GM18498 (cell line): ENCODE data around the gene TIMP2.
"Not testable (repeated sequence)": the region's sequence is repeated elsewhere in the genome, so short reads cannot be mapped to it uniquely, and the experiment has no call there.

Source experiments
- ATAC-seq: cut with Tn5 transposase; IDR thresholded peaks from one replicate; pipeline ENCODE4 v1.9.1; 2021; ENCODE audit warnings: mild to moderate bottlenecking, moderate library complexity; ENCODE audit not compliant: unreplicated experiment

The TIMP2 gene

DNA sequence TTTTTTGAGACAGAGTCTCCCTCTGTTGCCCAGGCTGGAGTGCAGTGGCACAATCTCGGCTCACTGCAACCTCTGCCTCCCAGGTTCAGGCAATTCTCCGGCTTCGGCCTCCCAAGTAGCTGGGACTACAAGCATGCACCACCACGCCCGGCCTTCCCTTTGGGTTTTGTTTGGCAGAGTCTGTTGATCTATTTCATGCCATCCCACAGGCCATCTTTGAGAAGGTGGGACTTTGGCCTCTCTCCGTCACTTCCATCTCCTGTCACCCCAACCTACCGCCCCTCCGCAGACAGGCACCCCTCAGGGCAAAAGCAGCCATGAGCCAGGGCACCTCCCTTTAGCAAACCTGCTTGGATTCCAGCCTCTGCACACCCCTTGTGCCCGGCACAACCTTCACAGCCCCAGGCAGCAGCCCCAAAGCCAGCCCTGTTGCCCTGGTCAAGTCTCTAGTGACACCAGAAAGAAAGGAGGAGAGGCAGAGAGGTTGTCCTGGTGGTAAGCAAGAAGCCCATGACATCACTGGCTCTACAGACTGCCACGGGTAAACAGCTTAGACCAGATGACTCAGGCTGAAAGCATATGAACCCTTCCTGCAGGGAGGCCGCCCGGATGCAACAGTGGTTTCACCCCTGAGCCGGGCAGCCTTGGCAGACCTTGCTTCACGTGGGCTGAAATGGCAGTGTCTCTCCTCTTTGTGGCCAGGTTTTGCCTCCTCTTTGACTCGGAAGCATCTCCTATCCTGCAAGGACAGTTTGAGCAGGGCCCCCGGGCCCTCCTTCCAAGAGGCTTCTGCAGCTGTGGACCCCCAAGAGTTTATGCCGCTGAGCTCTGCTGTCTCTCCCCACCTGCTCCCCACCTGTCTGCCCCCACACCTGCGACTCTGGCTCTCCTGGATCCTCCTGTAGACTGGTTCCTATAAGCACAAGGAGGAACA is 8.1 kb upstream of the TIMP2 start:
- ATAC-seq: no peak

DNA sequence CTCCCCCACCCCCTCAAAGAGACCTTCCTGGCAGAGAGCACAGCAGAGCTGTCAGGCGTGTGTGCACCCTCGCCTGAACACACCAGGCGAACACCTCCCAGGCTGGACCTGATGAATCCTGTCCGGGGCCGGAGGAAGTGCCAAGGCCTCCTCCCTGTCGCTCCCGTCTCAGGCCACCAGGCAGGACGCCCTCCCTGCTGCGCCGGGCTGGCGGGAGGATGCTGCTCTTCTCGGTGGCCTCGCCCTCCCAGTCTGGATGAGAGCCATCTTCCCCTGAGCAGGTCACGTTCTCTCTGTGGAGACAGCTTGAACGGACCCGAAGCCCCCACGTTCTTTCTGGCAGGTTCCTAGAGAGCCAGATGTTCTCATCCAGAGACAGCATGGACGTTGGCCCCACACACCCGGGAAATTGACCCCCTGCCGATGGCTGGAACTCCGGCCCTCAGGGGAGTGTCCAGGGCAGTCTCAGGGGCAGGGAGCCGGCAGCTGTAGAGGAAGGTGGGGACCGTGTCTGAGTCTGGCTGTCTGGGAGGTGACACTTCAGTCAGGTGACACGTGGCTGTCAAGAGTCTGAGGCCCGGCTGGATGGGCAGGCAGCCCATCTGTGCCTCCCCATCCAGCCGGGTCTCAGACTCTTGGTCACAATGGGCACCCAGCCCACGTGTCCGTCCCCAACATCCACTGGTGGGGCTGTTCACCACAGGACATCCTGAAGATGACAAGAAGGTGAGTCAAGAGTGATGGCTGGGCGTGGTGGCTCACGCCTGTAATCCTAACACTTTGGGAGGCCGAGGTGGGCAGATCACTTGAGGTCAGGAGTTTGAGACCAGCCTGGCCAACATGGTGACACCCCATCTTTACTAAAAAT is 5.0 kb upstream of the TIMP2 start:
- ATAC-seq: no peak

DNA sequence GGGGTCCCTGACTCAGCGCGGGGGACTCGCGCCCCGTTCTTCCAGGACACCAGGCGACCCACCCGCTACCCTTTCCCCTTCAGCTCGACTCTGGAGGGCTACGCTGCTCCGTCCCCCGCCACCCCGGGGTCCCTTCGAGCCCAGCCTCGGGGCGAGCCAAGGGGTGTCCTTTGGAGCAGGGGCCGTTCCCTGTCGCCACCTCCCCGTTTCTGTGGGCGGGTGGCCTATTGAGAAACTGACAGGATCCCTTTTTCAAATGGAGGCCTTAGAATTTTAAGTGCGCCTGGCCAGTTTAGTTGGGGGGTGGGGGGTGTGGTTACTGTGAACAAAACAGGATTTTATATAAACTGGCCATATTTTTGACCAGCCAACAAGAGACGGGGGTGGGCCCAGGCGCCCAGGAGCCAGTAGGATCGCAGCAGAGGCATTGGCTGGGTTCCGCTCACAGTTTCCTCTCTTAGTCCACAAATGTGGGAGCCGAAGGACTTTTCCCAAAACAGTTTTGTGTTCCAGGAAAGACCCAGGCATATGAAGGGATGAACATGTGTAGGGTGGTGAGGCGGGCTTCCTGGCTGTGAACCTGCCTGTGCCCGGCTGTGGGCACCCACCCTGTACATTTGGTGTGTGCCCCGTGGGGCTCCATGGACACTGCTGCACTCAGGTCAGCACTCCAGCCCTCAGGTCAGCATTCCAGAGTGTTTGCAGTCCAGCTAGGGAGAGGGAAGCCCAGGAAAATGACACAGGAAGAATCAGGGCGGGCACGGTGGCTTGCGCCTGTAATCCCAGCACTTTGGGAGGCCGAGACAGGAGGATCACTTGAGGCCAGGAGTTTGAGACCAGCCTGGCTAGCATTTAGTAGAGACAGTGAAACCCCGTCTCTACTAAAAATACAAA is 722 bp upstream of the TIMP2 start:
- ATAC-seq: no peak

DNA sequence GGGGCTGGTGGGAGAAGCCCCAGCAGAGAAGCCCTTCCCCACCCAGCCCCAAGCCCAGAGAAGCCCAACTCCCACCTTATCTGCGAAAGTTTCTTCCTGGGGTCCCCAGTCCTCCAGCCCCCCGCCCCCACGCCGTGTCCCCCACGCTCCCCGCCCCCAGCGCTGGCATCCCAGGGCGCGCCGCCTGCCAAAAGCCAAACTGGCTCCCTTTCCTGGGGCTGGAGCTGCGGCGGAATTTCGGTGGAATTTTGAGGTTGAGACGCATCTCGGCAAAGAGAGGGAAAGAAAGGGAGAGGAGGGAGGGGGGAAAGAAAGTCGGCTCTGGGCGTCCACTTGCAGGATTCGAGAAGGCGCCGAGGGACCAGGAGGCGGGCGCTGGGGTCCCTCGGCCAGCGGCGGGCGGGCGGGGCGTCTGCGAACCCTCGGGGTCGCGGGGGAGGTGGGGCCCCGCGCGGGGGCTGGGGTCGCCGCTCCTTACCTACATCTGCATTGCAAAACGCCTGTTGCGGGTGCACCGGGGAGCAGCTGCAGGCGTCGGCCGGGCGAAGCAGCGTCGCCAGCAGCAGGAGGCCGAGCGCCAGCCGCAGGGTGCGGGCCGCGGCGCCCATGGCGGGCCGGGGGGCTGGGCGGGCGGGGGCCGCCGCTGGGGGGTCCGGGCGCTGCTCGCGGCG is 571 bp downstream of the TIMP2 start:
- no peak for ATAC-seq

DNA sequence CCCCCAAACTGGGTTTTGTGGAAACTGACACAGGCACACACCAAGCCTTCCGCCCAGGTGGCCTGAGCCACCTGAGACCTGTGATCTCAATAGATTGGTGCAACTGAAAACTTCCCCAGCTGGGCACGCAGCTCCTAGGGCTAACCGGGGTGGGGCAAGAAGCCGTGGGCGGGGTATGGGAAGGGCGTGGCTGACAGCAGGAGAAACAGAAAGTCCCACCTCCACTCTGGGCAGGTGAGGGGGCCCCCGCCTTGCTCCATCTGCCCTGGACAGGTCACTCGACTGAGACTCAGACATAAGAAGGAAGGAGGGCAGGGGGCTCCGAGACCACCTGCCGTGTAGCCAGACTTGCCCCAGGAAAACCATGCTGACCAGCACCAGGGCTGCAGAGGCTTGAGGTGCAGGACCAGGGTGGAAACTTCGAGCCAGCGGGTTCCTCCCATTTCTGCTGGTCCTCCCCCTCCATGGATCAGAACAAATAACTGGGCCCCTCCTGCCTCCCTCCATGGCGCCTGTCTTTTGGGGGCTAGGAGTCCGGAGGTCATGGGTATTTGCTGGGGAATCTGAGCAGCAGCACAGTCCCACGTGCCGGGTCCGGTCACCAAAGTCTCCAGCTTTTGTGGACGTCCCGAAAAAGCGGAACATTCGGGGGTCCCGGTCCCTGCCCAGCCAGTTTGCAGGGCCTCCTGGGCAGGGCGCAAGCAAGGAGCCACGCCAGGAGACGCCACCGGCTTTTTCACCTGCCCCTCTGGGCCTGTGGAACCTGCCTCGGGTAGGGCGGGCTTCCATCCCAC is 1.3 kb downstream of the TIMP2 start:
- ATAC-seq: no peak

DNA sequence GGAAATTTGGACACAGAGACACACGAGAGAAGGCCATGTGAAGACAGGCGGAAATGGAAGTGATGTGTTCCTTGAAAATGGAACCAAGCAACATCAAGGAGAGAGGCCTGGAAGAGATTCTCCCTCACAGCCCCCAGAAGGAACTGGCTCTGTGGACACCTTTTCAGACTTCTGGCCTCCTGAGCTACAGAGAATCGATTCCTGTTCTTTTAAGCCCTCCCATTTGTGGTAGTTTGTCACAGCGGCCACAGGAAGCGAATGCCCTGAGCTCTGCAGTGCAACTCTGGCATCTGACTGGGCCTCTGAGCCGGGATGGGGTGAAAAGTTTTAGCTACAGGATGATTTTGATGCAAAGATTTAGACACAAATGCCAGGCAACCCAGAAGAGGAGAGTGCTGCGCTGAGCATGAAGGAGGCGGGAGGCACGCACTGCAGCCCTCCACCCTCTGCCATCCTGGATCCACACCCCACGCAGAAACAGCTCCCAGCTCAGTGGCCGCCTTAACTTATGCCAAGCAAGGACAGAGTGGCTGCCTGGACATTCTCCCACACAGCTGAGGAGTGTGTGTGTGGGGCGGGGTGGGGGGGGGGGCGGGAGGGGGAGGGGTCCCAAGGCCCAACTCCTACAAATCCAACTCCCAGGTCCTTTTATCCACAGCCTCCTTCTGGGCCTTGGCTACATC is 2.2 kb downstream of the TIMP2 start:
- ATAC-seq: no peak

DNA sequence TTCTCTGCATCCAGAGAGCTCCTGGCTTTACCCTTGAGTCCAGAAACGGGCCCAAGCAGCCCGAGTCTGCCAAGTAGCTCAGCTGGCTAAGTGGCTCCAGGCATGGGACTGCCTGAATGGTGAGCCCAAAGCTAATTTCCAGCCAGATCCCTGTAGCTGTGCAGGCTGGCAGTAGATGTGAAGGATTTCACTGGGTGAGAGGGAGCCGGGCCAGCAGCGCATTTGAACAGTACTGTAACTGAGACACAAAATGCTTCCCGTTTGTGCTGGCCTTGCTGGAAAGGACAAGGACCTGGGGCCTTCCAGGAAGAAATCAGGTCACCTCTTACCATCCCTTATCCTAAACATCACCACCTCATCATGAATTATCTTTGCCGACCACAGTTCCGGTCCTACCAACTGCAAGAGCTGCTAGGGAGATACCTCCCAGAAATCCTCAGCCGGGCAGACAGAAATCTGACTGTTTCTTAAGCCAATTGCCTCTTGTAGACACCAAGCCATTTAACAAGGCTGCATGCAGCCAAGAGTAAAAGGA is 3.7 kb downstream of the TIMP2 start:
- ATAC-seq: no peak

DNA sequence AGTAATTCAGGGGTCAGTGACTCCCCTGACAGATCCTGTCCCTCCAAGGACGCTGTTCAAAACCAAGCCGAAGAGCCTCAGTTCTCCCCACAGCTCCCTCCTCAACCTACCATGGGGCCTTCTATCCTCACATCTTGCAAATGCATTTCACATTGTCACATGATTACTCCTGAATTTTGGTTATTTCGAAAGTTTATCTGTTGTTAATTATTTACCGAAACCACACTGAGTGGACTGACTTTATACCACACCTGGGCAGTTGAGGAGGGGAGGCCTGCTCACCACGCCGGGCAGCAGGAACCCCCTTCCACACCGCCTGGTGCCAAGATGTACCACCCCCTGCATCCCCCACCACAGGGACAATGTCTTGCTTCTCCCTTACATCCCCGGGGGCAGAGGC is 4.7 kb downstream of the TIMP2 start:
- ATAC-seq: no peak

DNA sequence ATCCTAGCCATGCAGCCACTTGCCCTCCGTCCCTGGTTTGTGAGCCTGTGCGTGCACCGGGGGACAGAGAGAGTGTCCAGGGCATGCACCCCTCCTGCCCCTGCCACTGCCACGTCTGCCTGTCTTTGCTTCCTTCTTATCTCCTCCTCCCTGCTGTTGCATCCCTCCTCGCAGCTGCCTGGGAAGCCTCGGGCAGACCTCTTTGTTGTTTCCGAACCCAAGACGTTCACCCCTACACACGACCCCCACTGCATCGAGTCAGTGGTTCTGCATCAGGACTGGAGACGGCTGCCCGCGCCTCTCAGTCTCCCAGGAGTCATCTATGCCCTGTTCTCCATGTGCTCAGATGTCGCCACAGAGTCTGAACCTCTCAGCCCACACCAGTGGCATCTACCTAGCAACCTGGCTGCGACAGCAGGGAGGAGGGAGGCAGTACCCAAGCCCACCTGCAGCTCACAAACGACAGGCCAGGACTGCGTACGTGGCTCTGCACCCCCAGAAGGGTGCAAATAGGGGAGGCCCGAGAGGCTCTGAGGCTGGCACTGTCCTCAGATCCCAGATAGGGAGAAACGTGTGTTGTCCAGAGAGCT is 5.2 kb downstream of the TIMP2 start:
- ATAC-seq: no peak

DNA sequence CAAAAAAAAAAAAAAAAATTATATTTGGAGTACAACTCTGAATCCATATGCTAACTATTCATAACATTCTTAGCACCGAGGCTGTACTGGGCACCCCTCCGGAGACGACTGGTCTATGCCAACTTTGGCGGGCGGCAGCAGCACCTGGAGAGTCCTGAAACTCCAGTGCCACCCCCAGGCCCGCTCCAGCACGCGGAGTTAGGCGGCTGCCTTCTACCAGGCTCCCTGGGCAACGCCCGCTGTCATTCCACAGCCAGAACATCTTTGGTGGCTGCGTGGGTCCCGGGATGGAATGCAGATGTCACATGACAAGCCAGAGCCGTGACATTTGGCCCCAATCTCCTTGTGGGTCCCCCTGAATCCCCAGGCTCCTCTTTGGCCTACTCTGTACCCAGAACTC is 6.2 kb downstream of the TIMP2 start:
- no peak for ATAC-seq

DNA sequence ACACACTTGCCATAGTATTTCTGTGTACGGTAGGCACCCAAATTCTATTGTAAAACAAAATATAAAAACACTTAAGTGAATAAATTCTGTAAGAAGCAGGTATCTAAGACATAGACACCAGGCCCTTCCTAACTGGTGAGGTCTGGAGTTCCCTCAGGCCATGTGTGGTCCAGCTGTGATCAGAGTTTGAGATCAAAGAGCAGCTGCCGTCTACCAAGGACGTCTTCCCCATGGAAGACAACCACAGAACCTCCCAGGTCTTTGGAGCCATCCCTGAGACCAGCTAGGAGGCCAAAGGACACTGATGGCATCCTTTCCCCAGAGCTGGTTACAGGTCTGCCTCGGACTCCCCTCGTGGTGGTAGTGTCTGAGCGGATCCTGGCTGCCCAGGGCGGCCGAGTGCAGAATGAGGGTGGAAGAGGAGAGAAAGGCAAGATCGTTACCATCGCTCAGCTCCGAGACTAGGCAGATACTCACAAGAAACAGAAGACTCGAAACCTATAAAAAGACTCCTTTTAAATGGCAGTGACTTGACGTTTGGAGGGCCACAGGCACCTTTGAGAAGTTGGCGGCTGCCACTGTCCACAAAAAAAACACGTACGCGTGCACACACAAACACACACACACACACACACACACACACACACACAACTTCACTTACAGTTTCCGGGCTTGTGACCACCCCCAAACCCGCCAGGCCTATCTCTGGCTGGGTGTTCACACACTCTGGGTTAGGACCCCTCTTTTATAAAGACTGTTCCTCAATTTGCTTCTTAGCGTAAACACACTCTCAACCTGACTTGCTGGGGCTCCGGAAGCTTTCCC is 7.5 kb downstream of the TIMP2 start:
- no peak for ATAC-seq

DNA sequence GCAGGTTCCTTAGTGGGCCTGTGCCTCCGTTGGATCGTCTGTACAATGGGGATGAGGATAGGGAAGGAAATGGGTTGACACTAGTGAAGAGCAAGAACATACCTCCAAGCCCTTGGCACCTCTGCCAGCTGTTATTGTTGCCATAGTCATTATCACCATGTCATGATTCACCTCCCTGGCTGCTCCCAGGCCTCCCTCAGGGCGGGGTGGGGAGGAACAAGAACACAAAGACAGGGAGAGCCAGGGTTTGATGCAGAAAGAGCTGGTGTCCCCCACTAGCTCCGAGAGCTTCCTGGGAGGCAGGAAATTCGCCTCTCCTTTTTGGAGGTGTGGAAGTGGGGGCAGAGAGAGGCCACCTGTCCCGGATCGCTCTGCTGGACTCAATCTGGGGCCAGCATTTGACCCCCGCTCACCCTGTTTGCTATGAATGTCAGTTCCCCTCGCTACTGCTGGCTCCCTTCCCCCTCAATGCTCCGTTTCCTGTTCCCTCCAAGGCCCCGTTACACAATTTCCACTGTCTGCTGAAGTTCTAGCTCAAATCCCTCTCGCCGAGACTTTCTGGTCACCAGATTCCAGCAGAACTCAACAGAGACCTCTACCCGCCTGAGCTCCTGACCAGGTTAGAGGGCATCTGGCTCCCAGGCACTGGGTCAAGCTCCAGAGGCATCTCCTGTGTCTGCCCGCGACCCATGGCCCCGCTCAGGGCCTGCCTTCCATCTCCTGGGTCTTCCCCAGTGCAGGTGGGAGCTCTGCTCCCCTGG is 9.1 kb downstream of the TIMP2 start:
- no peak for ATAC-seq

DNA sequence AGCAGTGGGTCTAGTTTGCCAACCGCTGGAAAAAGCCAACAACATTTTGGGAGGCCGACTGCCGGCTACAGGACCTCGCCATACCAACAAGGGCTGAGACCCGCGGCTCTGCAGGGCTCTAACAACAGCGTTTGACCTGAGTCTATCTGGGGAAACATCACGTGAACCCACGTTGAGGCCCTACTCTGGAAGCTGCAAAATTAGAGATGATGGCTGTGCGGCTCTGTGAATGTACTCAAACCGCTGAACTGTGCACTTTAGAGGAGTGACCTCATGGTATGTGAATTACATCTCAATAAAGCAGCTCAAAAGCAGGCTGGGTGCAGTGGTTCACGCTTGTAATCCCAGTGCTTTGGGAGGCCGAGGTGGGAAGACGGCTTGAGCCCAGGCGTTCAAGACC is 12.1 kb downstream of the TIMP2 start:
- no peak for ATAC-seq

DNA sequence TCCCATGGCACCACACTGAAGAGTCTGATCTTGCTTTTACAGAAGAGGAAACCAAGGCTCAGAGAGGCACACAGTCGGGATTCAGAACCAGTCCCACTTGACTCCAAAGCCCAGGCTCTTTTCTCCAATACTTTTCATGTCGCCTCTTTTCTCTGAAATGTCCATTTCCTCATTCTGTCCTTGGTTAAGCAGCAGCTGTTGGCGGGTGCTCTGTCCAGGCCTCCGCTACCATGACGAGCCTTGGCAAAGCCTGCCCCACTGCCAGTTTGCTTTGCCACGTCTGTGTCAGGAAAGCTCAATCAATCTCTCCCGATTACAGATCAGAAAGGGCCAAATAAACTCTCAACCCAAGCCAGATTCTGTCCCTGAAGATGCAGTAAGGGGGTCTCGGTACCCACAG is 13.1 kb downstream of the TIMP2 start:
- no peak for ATAC-seq

DNA sequence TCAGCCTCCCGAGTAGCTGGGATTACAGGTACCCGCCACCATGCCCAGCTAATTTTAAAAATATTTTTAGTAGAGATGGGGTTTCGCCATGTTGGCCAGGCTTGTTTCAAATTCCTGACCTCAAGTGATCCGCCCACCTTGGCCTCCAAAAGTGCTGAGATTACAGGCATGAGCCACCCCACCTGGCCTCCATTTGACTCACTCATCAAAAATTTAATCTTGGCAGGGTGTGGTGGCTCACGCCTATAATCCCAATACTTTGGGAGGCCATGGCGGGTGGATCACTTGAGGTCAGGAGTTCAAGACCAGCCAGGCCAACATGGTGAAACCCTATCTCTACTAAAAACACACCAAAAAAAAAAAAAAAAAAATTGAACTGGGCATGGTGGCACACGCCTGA is 13.6 kb downstream of the TIMP2 start:
- not testable (repeated sequence) for ATAC-seq

DNA sequence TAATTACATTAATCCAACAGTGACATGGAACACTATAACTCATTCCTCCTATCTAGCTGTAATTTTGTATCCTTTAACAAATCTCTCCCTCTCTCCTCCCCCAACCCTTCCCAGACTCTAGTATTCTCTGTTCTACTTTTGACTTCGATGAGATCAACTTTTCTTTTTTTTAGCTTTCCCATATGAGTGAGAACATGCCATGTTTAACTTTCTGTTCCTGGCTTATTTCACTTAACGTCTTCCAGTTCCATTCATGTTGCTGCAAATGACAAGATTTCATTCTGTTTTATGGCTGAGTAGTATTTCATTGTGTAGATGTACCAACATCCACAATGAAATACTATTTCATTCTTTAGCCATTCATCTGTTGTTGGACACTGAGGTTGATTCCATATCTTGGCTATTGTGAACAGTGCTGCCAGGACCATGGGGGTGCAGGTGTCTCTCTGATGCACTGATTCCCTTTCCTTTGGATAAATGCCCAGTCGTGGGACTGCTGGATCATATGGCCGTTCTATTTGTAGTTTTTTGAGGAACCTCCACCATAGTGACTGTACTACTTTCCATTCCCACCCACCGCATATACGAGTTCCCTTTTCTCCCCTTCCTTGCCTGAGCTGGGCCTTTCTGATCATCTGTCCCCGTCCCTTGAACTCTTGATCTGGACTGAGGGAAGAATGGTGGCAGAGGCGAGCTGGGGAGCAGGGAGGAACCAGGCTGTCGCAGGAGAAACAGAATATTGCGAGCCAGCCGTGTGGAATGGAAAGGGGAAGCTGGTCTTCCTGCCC is 14.5 kb downstream of the TIMP2 start:
- ATAC-seq: no peak
